Mammary epithelial cell (primary cell): ENCODE measurements around the gene ACVR1.

ENCODE experiments used
- CTCF ChIP-seq, 2 donors: IDR thresholded peaks in 1 of 2; conservative IDR thresholded peaks in 1 of 2; 2 replicates each; pipeline ENCODE4 v1.5.1; 2011 to 2012; ENCODE audit warnings: inconsistent platforms in 2 of 2, low read length in 2 of 2, mild to moderate bottlenecking in 2 of 2, control low read depth in 1 of 2, low read depth in 1 of 2; ENCODE audit not compliant: insufficient read depth in 1 of 2; ENCODE audit errors: extremely low read depth in 1 of 2
- EZH2 ChIP-seq: IDR thresholded peaks from 2 replicates; pipeline ENCODE4 v1.6.1; 2012; ENCODE audit warnings: low read length, inconsistent platforms, borderline replicate concordance

GRCh38 chr2:157830696-157831570, 45.2 kb downstream of the ACVR1 start:
- TF ChIP-seq EZH2, result no peak
- no peak for TF ChIP-seq CTCF (conservative IDR thresholded peaks at IDR 0.05 in 1 of 2, IDR thresholded peaks at IDR 0.05 in 1 of 2; ENCODE audit: extremely low read depth in 1 of 2, insufficient read depth in 1 of 2, low read depth in 1 of 2, low read length in 2 of 2)
